Right lobe of liver (tissue), 6 donors: ENCODE data around the gene HEPHL1. TPM values are rescaled to one million over a fixed set of nuclear protein-coding genes. Genes with fewer than 3 reads are reported as not detected.

Source experiments
- ATAC-seq, 4 donors: fragments of 200-7000 bp; cut with Tn5 transposase; one replicate each; pipeline ENCODE4 v1.9.1; 2020; ENCODE audit warnings: mild to moderate bottlenecking in 4 of 4, moderate library complexity in 4 of 4
- DNase-seq, 3 donors: peaks; one replicate each; pipeline ENCODE4 v3.0.0-alpha.2; 2020
- H3K27ac ChIP-seq, 3 donors: fragments of 200-600 bp; one replicate each; pipeline ENCODE4 v1.8.0; 2022
- H3K27me3 ChIP-seq, 2 donors: fragments of 200-600 bp; one replicate each; pipeline ENCODE4 v1.8.0; 2022
- H3K36me3 ChIP-seq, 4 donors: fragments of 200-600 bp; sonication (generic) in 1 of 4; one replicate each; pipeline versions ENCODE4 v1.5.1 to v1.8.0; 2017 to 2022; ENCODE audit warnings: control low read depth in 1 of 4
- H3K4me1 ChIP-seq, 4 donors: fragments of 200-600 bp; sonication (generic) in 1 of 4; one replicate each; pipeline versions ENCODE4 v1.5.1 to v1.8.0; 2017 to 2022; ENCODE audit warnings: control low read depth in 1 of 4
- H3K4me3 ChIP-seq, 3 donors: fragments of 200-600 bp; one replicate each; pipeline ENCODE4 v1.8.0; 2022
- H3K9me3 ChIP-seq, 4 donors: fragments of 200-600 bp; sonication (generic) in 1 of 4; one replicate each; pipeline versions ENCODE4 v1.5.1 to v1.8.0; 2017 to 2022; ENCODE audit warnings: control low read depth in 1 of 4
- CTCF ChIP-seq, 4 donors: fragments of 200-600 bp in 3 of 4; fragments of 450-650 bp in 1 of 4; IDR thresholded peaks; one replicate each; pipeline versions ENCODE4 v1.5.1 to v1.8.0; 2016 to 2022; ENCODE audit warnings: antibody characterized with exemption in 4 of 4, mild to moderate bottlenecking in 2 of 4
- POLR2A ChIP-seq: fragments of 450-650 bp; IDR thresholded peaks from one replicate; pipeline ENCODE4 v1.6.1; 2017; ENCODE audit warnings: antibody characterized with exemption, mild to moderate bottlenecking
- WGBS: methylation state at CpG from one replicate; pipeline ENCODE4 v1.1.6; 2018; ENCODE audit warnings: low coverage, low lambda C conversion rate; ENCODE audit not compliant: insufficient coverage; ENCODE audit errors: missing lambda C conversion rate; 5-methylcytosine and 5-hydroxymethylcytosine counted together
- intact Hi-C, 2 donors: fragments of 100-400 bp; cut with DNase I; formaldehyde crosslinking; loops; one replicate each; pipeline versions ENCODE4 v1.11.2 to v1.14.1; 2022
- total RNA-seq, 6 experiments: library from RNA; depleted of rRNA in 2 of 6; stranded (reverse); fragments of >200 nt in 2 of 6; fragmentation: NEBNext Ultra II Directional in 3 of 6; extraction: Animal tissue kit (Norgen Biotek cat#: 25700) in 3 of 6; gene quantifications; one replicate each; pipeline versions ENCODE4 v1.1.0 to v1.2.4, GENCODE V29; 2016 to 2023
- donor health status: DM: no; HTN: yes; CAD: no.
- donor health status: DM: no; HTN: no; CAD: no.
- donor health status: DM: no; HTN: no; CAD: no.
- donor health status: DM: no; HTN: yes; CAD: no.
- donor health status: DM: no; HTN: yes; CAD: no.

HEPHL1 gene
- total RNA-seq, 6 experiments from 2014 or later = not detected

- Histone ChIP-seq H3K4me3 (no peak overlapping the region), H3K27me3 (no peaks in the 10 kb centered on the region), H3K9me3 (no peaks in the 10 kb centered on the region), H3K4me1 (no peaks in the 10 kb centered on the region), H3K27ac (no peak overlapping the region), H3K36me3 (no peaks in the 10 kb centered on the region)
- no peak for ATAC-seq
- TF ChIP-seq CTCF (IDR thresholded peaks at IDR 0.05) (no peak), POLR2A (no peak)
- intact Hi-C loops = no loop called here
- no peak for DNase-seq
These were observed 13.7 kb upstream of the HEPHL1 start for GRCh38 chr11:94007426-94007825.

- no peaks in the 10 kb centered on the region for H3K4me1 ChIP-seq
- ATAC-seq (no peak), DNase-seq (no peak)
- no peak for TF ChIP-seq POLR2A
- TF ChIP-seq CTCF (IDR thresholded peaks at IDR 0.05) = no peak
- no peak overlapping the region for H3K27ac ChIP-seq
- H3K36me3 ChIP-seq = no peaks in the 10 kb centered on the region
- intact Hi-C loops = no loop called here
- no peaks in the 10 kb centered on the region for H3K27me3 ChIP-seq
- no peak overlapping the region for H3K4me3 ChIP-seq
- no peaks in the 10 kb centered on the region for H3K9me3 ChIP-seq
- WGBS = 69% methylated on average over 3 of the region's 4 CpGs
These were observed 13.2 kb upstream of the HEPHL1 start for GRCh38 chr11:94007906-94008305.

- ATAC-seq (no peak), DNase-seq (no peak)
- Histone ChIP-seq H3K9me3 (no peaks in the 10 kb centered on the region), H3K4me1 (no peaks in the 10 kb centered on the region), H3K36me3 (no peaks in the 10 kb centered on the region), H3K27me3 (no peaks in the 10 kb centered on the region), H3K27ac (no peak overlapping the region), H3K4me3 (no peak overlapping the region)
- no peak for TF ChIP-seq POLR2A
- TF ChIP-seq CTCF (IDR thresholded peaks at IDR 0.05) = no peak
- intact Hi-C loops = no loop called here
- 14% methylated on average over 1 of the region's 1 CpG for WGBS
These were observed 11.0 kb upstream of the HEPHL1 start for GRCh38 chr11:94010136-94010535.

GRCh38 chr11:94011478-94011877, 9.7 kb upstream of the HEPHL1 start:
- no peak for ATAC-seq
- no peak overlapping the region for H3K4me3 ChIP-seq

More at GRCh38 chr11:94011478-94011877, 9.7 kb upstream of the HEPHL1 start:
- Histone ChIP-seq H3K27ac (no peak overlapping the region), H3K36me3 (no peaks in the 10 kb centered on the region), H3K27me3 (no peaks in the 10 kb centered on the region), H3K4me1 (no peaks in the 10 kb centered on the region), H3K9me3 (no peaks in the 10 kb centered on the region)
- 54% methylated on average over 3 of the region's 3 CpGs for WGBS
- TF ChIP-seq POLR2A (no peak), CTCF (IDR thresholded peaks at IDR 0.05) (no peak)
- intact Hi-C loops = no loop called here
- DNase-seq = no peak
